Measurements from ENCODE around the gene SCD5.

SCD5 gene

GRCh38 chr4:82780752-82781231, 17.8 kb downstream of the SCD5 start (continued):
- TF ChIP-seq ZNF610 (tag by site-specific recombination; IDR thresholded peaks at IDR 0.05; ENCODE audit: borderline replicate concordance): 0 out of 2 replicates have a peak, but pooled peaks have one; percentile 32
- peak; percentile 50 for TF ChIP-seq GLIS2 (tag by site-specific recombination; IDR thresholded peaks at IDR 0.05)
- peak; percentile 89 for TF ChIP-seq ZNF423 (tag by site-specific recombination; IDR thresholded peaks at IDR 0.05)
- no peak for TF ChIP-seq PRDM4 (tag by site-specific recombination; IDR thresholded peaks at IDR 0.05)
- peak; percentile 73 for TF ChIP-seq ZNF366 (tag by site-specific recombination; conservative IDR thresholded peaks at IDR 0.05)
- TF ChIP-seq KLF1 (tag by site-specific recombination; IDR thresholded peaks at IDR 0.05): peak; percentile 72
- TF ChIP-seq ZNF561 (tag by site-specific recombination; IDR thresholded peaks at IDR 0.05; ENCODE audit: borderline replicate concordance): peak; percentile 75; the same call in 1 of the 2 replicates
- 0 out of 2 replicates have a peak, but pooled peaks have one; percentile 23 for TF ChIP-seq KLF10 (tag by site-specific recombination; IDR thresholded peaks at IDR 0.05)
- TF ChIP-seq ZBTB20 (tag by site-specific recombination; IDR thresholded peaks at IDR 0.05): peak; percentile 31; the same call in 1 of the 2 replicates
- TF ChIP-seq ZBTB48 (tag by site-specific recombination; IDR thresholded peaks at IDR 0.05): peak; percentile 67
- peak; percentile 85; the same call in 1 of the 2 replicates for TF ChIP-seq PATZ1 (tag by site-specific recombination; IDR thresholded peaks at IDR 0.05)
- no peak for TF ChIP-seq SALL2 (tag by site-specific recombination; IDR thresholded peaks at IDR 0.05; ENCODE audit: borderline replicate concordance)
- TF ChIP-seq ZSCAN30 (tag by site-specific recombination; IDR thresholded peaks at IDR 0.05): 0 out of 2 replicates have a peak, but pooled peaks have one; percentile 49
- TF ChIP-seq GLIS1 (tag by site-specific recombination; IDR thresholded peaks at IDR 0.05): peak; percentile 99
- TF ChIP-seq ZNF394 (tag by site-specific recombination; IDR thresholded peaks at IDR 0.05; ENCODE audit: borderline replicate concordance): peak; percentile 80
- TF ChIP-seq SP7 (tag by site-specific recombination; IDR thresholded peaks at IDR 0.05): peak; percentile 88
- TF ChIP-seq ZNF148 (tag by site-specific recombination; IDR thresholded peaks at IDR 0.05; ENCODE audit: borderline replicate concordance): no peak
- peak; percentile 91 for TF ChIP-seq ZNF692 (tag by site-specific recombination; IDR thresholded peaks at IDR 0.05)
- TF ChIP-seq KLF17 (tag by site-specific recombination; IDR thresholded peaks at IDR 0.05): peak; percentile 42; the same call in 1 of the 2 replicates
- peak; percentile 88 for TF ChIP-seq ZFP69B (tag by site-specific recombination; IDR thresholded peaks at IDR 0.05)
